Measurements from ENCODE around the gene NBDY.

DNA sequence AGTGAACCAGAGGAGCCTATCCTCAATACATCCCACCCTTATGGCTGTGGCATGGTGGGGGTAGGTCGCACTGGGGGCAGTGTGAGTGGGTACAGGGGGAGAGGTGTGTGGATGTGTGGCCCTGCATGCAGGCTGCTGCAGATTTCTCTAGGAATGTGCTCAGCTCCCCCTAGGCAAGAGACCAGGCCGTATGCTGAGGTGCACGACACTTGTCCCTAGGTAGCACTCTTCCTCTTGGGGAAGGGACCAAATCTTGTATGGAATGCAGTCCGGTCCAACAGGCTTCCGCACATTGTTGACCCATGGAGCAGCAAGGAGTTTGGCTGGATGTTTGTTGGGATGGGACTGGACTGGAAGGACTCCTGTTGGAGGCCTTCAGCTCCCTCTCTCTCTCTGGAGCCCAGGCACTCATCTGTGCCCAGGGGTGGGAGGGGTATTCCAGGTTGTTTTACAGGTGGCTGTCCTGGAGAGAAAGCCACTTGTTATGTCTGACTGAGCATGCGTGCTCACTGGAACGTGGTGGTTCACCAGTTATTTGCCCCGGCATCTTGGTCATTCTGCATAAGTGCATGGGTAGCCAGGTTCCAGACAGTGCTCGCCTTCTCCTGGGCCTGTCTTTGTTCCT is 55.1 kb downstream of the NBDY start:
- TF ChIP-seq, protein P1, sequence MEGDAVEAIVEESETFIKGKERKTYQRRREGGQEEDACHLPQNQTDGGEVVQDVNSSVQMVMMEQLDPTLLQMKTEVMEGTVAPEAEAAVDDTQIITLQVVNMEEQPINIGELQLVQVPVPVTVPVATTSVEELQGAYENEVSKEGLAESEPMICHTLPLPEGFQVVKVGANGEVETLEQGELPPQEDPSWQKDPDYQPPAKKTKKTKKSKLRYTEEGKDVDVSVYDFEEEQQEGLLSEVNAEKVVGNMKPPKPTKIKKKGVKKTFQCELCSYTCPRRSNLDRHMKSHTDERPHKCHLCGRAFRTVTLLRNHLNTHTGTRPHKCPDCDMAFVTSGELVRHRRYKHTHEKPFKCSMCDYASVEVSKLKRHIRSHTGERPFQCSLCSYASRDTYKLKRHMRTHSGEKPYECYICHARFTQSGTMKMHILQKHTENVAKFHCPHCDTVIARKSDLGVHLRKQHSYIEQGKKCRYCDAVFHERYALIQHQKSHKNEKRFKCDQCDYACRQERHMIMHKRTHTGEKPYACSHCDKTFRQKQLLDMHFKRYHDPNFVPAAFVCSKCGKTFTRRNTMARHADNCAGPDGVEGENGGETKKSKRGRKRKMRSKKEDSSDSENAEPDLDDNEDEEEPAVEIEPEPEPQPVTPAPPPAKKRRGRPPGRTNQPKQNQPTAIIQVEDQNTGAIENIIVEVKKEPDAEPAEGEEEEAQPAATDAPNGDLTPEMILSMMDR (conservative IDR thresholded peaks at IDR 0.05; ENCODE audit: low read depth, low read length), result no peak
- TF ChIP-seq EZH2 (IDR thresholded peaks at IDR 0.05; ENCODE audit: borderline replicate concordance, low read depth, low read length, poor library complexity, severe bottlenecking), result no peak

Measured in A673 (cell line).